Right hindlimb (tissue), 1 donor: ENCODE data around the gene EPHB1.
"Not testable (repeated sequence)": the region's sequence is repeated elsewhere in the genome, so short reads cannot be mapped to it uniquely, and the experiment has no call there.

ENCODE experiments used
- DNase-seq: peaks from one replicate; pipeline ENCODE4 v3.0.0-alpha.2; 2018

The EPHB1 gene

DNA sequence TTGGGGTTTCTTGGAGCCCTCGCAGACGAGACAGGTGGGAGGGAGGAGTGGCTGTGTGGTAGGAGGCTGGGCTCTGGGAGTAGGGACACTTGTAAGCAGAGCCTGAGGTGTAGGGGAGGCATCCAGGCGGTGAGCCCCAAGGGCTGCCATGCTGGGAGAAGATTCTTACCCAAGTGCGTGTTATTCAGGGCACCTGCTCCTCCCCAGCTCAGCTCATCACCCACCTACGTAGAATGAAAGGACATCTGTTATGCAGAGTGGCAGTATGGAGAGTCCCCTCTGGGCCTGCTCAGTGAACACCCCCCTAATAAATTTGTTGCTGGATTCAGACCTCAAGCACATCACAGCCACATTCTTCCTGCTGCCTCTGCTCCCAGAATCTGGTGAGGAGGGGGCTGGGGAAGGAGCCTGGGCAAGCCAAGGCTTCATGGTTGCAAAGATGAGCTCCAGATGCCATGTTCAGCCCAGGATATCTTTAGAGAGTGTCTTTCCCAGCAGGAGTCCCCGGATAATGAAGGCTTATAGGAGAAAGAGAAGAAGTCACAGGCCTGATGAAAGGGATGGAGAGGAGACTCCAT is 261.8 kb downstream of the EPHB1 start:
- DNase-seq = no peak

DNA sequence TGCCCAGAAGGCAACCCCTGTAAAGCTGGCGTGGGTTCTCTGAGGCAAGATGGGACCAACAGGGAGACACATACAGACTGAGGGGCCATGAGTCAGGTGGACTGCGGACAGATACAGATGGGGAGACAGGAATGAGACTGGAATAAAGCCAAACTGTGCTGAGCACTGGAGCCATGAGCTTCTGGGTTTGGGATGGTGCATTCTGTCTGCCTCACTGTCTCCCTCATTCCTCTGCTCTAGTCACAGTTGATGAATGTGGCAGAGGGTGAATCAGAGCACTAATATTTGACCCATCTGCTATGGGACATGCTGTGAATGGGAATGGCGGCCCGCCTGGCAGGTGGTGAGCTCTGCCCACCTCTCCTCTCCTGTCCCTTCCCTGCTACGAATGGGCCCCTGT is 262.9 kb downstream of the EPHB1 start:
- DNase-seq = no peak

DNA sequence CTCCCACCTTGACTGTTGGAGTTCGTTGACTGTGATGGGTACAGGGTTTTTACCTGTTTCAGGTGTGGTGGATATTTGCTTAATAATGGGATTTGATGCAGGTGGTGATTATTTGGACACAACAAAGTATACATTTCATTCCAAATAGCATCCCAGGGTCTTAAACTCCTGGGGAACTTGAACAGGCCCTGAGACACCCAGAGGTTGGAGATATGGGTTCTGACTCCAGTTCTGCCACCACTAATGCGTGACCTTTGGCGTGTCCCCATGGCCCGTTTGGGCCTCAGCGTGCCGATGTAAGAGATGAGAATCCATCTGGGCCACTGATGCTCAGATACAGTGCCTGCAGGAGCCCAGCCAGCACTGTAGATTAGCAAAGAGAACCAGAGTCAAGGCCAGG is 264.5 kb downstream of the EPHB1 start:
- DNase-seq = no peak

DNA sequence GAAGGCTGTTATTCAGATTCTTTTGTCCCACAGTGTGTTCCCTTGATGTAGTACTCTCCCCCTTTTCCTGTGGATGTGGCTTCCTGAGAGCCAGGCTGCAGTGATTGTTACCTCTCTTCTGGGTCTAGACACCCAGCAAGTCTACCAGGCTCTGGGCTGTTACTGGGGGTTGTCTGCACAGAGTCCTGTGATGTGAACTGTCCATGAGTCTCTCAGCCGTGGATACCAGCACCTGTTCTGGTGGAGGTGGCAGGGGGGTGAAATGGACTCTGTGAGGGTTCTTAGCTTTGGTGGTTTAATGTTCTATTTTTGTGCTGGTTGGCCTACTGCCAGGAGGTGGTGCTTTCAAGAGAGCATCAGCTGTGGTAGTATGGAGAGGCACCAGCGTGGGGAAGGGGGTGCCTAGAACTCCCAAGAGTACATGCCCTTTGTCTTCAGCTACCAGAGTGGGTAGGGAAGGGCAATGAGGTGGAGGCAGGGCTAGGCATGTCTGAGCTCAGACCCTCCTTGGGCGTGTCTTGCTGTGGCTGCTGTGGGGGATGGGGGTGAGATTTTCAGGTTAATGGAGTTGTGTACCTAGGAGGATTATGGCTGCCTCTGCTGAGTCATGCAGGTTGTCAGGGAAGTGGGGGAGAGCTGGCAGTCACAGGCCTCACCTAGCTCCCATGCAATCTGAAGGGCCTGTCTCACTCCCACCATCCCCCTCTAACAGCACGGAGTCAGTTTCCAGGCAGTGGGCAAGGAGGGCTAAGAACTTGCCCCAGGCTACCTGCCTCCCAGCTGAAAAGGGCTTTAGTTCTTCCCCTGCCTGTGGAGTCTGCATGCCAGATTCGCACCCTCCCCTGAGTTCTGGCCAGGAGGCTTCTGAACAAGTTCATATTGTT is 272.0 kb downstream of the EPHB1 start:
- not testable (repeated sequence) for DNase-seq

DNA sequence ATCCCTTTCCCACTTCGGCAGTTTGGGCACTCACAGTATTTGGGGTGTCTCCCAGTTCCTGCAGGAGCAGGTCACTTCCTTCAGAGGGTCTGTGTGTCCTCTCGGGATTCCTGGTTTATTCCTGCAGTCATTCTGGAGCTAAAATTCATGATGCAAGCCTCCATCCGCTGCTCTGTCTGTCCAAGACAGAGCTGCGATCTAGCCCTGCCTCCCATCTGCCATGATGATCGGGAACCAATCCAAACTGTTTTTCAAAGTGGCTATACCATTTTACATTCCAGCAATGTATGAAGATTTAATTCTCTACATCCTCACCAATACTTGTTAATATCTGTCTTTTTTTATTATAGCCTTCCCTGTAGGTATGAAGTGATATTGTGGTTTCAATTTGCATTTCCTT is 273.0 kb downstream of the EPHB1 start:
- DNase-seq = no peak

DNA sequence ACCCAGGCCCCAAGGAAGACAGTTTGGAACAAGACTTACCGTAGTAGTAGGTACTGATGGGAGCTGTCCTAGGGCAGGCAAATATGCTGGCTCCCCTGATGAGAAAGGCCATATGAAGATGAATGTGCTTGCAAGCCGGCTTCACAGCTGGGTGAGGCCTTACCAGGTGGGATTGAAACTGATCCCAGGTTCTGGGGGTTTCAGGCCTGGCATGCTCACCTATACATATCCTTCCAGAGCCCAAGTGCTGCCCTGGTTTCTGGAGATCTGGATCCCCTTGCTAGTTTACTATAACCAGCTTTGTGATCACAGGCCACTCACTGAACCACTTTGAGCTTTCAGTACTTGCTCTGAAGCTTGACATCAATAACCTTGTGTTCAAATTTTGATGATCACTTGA is 274.3 kb downstream of the EPHB1 start:
- DNase-seq = no peak

DNA sequence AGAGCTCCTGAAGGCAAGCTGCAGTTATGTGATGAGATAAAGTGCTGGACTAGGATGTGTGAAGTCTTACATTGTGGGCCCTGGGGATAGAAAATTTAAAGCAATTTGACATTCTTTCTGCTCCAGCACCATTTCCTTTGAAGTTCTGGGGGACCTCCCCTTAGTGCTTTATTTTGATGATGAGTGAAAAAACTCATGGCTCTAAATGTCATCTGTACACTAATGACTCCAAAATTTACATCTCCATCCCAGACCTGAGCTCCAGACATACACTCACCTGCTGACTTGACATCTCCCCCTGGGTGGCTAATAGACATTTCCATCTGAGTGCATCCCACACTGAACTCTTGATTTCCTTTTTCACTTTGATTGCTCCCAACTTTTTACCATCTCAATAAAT is 276.4 kb downstream of the EPHB1 start:
- no peak for DNase-seq

DNA sequence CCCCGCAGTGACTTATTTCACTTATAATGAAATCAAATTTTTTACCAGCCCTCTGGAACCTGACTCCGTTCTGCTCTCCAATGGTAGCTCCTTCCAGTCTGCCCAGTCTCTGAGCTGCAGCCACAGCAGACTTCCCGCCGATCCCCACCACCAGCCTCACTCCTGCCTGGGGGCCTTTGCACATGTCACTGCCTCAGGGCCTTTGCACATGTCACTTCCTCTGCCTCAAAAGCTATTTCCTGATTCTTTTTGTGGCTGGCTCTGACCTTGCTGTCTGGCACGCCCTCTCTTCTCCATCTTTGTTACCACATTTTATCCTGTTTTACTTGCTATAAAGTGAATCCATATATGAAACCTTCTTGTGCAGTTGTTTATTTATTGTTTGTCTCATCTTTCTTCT is 277.4 kb downstream of the EPHB1 start:
- no peak for DNase-seq

DNA sequence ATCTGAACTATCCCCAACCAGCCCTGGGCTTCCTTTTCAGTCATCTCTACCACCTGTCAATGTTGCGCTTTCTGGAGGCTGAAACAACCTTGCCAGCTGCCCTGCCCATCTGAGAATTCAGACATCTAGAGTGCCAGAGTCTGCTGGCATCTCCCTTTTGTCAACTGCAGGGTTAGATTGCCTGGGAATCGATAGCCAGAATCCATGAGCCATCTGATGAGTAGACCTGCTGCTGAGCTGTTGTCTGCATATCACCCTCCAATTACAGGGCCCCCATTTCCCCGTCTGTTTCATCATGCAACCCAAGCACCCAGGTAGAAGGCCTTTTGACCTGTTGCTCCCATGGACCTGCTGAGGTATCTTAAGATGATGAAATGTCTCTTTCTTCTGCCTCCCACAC is 280.1 kb downstream of the EPHB1 start:
- DNase-seq = no peak

DNA sequence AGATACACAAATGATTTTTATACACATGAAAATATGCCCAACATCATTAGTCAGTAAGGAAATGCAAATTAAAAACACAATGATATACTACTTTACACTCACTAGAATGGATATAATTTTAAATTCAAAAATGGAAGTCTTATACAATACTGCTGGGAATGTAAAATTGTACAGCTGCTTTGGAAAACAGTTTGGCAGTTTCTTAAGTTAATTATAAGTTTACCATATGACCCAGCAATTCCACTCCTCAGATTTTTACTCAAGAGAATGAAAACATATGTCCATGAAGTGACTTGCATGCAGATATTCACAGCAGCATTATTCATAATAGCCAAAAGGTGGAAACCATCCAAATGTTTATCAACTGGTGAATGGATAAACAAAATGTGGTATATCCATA is 281.3 kb downstream of the EPHB1 start:
- no peak for DNase-seq

DNA sequence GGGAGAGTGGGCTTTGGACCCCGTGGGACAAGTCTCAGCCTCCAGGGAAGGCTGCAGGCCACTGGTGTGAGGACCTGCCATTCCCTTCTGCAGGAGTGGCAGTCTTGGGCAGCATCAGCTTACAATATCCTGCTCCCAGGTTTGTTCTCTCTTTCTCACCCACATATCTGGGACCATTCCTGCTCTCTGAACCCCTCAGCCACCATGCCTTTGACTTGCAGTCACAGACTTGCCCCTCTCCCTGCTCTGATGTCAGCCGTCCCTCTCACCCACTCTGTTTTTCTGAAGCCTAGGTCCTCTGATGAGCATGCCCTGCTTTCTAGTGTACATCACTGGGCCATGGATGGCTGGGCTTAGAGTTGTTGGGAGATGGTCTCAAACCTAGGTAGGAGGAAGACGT is 282.1 kb downstream of the EPHB1 start:
- no peak for DNase-seq

DNA sequence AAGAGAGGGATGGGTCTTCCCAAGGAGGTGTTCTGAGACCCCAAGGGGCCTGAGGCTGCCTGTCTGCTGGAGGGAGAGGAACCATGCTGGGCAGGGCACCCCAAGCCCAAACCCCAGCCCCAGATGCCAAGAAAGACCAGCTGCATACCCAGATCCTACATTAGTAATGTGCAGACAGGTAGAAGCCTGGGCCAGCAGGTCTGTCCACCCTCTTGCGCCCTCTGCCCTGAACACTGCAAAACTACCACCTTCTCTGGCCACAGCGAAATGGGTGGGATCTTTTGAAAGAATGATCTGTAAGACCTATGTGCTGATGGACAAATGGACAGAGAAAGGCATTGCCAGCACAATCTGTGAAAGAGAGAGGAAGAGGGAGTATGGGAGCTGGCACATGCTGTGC is 283.2 kb downstream of the EPHB1 start:
- DNase-seq = no peak

DNA sequence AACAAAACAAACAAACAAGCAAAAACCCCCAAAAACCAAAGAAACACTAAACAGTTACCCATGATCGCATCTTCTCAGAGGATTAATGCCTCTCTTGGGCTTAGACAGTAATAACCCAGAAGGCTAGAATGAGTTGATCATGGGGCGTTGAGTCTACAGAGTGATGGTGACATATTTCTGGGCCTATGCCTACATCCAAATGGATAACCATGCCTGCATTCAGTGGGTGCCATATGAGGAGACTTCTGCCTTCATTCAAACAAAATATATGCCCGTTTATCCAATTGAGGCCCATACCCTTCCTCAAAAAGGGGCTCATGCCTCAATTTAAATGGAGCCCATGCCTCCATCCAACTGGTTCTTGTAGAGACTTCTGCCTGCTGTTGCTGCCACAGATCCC is 284.0 kb downstream of the EPHB1 start:
- DNase-seq = no peak

DNA sequence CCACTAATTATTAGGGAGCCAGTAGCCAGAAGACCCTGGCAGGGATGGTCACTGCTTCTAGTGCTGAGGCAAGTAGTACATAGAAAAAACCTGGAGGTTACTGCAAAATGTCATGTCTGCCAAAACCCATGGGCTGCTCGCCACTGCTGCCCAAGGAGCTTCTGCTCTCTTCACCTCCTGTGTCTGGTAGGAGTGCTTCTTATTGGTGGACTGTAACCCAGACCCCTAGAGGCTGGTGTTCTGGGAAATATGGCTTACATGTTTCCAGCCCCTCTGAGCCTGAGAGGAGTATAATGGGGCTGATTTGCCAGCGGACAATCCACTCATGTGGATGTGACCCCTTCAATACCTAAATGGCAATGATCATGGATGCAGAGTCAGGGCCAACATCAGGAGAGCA is 286.4 kb downstream of the EPHB1 start:
- no peak for DNase-seq

DNA sequence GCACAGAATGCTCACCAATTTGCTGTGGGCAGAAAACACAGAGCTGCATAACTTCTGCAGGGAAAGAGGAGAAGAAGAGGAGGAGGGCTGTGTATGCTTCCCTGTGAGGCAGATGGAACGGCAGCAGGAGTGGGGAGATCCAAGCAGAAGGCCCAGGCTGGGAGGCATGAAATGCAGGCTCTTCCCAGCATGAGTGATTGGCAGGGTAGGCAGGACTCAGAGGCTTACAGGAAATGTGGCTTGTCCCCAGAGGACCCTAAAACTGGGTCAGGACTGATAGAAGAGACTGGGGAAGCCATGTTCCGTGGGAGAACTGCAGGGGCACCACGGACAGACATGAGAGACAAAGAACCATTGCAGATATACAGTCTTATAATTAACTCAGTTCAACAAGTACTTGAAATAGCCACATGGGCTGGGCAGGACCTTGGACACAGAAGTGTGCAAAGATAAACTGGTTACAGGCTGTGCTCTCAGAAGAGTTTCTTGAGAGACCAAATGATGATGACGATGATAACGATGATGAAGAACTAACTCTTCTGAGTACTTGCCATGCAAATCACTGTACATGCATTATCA is 286.9 kb downstream of the EPHB1 start:
- DNase-seq = no peak

DNA sequence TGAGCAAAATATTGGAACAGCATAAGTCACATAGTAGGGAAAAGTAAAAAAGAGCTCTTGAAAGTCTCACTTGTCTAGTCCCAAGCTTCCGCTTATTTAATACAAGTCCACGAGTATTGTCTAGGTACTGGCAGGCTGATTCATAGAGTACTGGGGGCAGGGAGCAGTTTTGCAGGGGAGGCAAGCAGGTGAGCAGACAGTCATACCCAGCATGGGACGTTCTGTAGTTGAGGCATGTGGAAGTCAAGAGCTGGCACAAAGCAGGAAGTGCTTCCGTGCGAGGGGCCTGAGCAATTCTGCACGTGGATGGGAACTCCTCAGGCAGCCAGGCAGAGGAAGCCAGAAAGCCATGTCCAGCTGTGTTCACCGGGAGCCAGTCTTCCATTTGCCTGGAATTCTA is 287.6 kb downstream of the EPHB1 start:
- no peak for DNase-seq

DNA sequence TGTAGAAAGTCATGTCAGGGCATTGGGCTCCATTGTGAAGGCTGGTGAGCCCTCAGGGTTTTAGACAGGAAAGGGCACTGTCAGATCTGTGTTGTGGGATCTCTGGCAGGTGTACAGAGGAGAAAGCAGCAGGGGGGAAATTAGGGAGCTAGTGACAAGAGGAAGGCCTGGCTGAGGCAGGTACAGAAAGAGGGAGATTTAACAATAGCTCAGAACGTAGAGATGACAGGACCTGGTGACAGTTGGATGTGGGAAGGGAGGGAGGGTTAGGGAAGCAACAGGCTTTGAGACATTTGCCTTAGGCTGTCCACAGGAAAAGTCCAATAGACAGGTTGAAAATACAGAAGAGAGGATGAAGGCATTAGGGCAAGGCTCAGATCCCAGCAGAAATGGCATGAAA is 288.1 kb downstream of the EPHB1 start:
- no peak for DNase-seq

DNA sequence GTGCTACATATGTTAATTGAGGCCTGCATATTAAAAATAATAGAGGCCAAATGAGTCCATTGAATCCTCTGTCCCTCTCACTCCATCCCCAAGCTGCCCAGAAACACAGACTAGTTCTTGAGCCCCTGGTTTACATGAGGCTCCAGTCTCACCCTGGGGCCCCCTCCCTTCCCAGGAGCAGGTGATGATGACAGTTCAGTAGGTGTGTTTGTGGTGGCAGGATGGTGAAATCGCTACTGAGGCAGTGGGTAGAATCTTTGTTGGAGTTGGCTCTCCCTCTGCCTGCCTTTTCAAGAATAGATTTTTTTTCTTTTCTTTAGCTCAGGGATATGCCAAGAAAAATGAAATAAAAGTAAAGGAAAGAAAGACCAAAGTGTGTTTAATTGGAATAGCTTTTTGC is 288.7 kb downstream of the EPHB1 start:
- DNase-seq = no peak

DNA sequence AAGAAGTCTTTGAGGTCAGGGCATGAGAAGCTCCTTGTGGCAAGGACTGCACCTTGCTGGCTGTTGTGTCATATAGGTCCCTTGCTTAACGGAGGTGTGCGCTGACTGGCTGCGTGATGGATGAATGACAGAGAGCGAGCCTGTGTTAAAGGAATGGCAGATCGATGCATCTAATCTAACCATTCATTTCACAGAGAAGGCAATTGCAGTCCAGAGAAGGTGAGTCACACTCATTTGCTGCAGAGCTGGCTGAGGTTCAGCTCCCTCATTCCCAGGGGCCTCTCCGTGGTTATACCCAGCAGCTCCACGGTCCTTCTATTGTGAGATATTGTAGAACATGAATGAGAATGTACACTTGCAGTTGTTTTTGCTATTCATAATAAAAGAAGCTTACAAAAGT is 289.3 kb downstream of the EPHB1 start:
- DNase-seq = no peak

DNA sequence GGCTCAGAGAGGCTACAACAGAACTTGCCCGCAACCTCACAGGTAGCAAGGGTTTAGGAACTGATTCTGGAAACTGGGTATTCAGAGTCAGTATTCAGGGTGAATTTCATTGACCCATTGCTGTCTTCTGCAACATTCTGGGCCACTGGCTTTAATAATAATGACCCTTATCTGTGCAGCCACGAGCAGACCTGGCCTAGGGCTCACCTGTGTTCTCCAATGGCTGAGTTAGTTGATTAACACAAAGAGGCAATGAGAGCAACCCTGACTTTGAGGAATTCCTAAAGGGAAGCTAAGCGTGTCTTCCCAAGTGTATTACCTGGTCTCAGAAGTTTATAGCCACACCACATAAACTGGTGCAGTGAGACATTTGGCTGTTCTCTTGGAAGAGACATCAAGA is 289.9 kb downstream of the EPHB1 start:
- DNase-seq = no peak

DNA sequence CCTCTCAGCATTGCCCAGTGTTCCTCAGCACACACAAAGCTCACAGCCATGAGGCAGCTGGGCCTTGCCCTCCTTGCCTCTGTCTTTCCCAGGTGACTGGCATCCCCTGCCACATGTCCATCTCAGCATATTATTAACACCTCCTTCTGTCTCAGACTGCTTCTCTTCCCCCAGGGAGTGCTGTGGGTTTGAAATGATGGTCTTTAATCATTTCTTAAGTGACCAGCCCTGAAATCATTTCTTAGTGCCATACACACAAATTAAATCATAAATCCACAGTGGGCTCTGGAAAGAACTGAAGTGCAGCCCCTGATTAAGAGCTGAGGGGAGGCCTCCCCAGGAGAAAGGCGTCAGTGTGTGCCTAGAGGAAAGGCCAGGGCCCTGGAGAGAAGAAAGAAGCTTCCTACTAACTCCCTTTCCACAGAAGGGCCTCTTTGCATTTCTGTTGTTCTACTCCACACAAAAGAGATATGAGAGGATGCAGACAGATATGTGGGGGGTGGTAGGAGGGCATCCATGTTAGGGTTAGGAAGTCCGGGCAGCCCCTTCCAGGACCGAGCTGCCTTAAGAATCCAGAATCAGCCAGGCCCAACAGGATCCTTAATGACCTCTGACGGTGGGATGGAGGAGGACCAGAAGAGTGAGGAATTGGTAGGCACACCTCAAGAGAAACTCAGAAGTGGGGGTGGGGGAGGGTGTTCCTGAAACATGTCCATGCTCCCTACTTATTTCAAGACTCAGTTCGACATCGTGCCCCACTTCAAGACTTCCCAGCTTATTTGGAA is 290.8 kb downstream of the EPHB1 start:
- no peak for DNase-seq

DNA sequence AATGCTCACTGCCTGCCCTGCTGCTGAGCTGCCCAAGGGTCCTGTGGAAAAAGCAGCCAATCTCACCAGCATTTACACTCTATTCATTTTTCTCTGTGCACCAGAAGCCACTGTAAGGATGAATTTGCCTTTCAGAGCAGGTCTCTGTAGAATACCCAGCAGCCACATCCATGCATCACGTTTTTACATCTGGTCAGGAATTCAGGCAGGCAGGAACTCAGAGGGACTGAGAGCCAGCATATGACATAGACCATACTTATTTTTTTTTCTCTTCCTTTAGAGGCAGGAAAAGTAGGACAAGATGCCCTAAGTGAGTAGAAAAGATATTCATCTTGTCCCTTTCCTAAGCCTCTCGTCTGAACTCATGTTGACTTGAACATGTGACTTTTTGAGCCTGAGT is 292.7 kb downstream of the EPHB1 start:
- DNase-seq = no peak

DNA sequence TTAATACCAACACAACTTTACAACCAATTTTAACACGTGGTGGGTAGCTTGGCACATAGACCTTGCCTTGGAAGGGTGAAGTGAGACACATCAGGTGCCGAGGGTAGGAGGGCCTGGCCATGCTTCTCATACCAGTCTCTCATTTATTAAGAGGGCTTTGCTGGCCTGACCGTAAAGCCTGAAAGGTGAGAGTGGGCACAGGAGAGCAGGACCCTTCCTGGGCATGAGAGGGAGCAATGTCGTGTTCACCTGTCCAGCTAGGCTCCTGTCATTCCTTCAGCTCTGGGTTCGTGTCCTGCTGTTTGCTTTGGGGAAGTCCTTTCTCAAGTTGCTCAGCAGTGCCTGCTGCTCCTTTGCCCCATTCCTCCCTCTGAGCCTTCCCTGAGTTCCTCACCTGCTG is 294.4 kb downstream of the EPHB1 start:
- no peak for DNase-seq
